Lower leg skin (tissue), 4 donors: ENCODE results near the gene KDM5C. TPM values are rescaled to one million over a fixed set of nuclear protein-coding genes. Genes with fewer than 3 reads are reported as not detected.

Experiments
- DNase-seq, 2 donors: peaks; one replicate each; pipeline ENCODE4 v3.0.0-alpha.2; 2019; ENCODE audit warnings: low spot score in 2 of 2
- H3K4me3 ChIP-seq: fragments of 200-600 bp; sonication (generic); 2 replicates; pipeline ENCODE4 v1.5.1; 2017; ENCODE audit warnings: mild to moderate bottlenecking, low read depth; ENCODE audit not compliant: poor library complexity, severe bottlenecking
- POLR2A ChIP-seq, 2 donors: fragments of 450-650 bp; IDR thresholded peaks; one replicate each; pipeline ENCODE4 v1.6.1; 2016 to 2017; ENCODE audit warnings: antibody characterized with exemption in 2 of 2, mild to moderate bottlenecking in 1 of 2, moderate library complexity in 1 of 2
- WGBS, 2 donors: methylation state at CpG; one replicate each; pipeline ENCODE4 v1.1.5; 2018; 5-methylcytosine and 5-hydroxymethylcytosine counted together
- intact Hi-C: fragments of 100-400 bp; cut with DNase I; formaldehyde crosslinking; loops from one replicate; pipeline ENCODE4 v1.15.0; 2023; ENCODE audit warnings: low total_unique reads
- total RNA-seq, 4 donors: library from RNA; depleted of rRNA; stranded (reverse); fragments of >200 nt; gene quantifications; one replicate each; pipeline ENCODE4 v1.1.0, GENCODE V29; 2016
- TF ChIP-seq, protein P1 (sequence below), 3 donors: fragments of 450-650 bp; IDR thresholded peaks; one replicate each; pipeline ENCODE4 v1.5.1; 2016; ENCODE audit warnings: antibody characterized with exemption in 3 of 3, mild to moderate bottlenecking in 3 of 3, moderate library complexity in 2 of 3

KDM5C gene
- total RNA-seq, 4 donors from 2014 or later = 81.8 to 210 (median 145) TPM

DNA sequence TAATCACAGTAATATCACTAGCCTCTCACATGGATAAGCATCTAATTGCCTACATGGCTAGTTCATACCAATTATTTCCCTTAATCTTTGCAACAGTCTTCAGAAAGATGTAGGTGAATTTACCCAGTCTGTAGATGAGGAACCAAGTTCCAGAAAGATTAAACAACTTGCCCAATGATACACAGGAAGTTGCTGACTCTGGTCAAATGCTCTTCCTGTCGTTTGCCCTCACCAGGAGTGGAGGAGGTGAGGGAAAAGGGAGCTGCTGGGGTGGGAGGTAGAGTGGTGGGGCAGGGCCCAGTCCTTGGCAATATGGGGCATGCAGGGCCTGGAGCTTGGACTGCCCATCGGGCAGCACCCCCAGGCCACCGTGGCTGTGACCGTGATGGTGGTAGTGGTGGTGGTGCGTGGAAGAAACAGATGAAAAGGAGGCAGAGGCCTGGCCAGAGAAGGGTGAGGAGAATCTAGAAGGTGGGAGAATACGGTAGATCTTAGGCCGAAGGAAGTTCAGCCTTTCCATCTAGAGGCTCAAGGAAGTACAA is 2.3 kb upstream of the KDM5C start:
- peak in 1 of 2 donors; percentile 54 for DNase-seq
- no peak overlapping the region for H3K4me3 ChIP-seq
- intact Hi-C loops = no loop called here

DNA sequence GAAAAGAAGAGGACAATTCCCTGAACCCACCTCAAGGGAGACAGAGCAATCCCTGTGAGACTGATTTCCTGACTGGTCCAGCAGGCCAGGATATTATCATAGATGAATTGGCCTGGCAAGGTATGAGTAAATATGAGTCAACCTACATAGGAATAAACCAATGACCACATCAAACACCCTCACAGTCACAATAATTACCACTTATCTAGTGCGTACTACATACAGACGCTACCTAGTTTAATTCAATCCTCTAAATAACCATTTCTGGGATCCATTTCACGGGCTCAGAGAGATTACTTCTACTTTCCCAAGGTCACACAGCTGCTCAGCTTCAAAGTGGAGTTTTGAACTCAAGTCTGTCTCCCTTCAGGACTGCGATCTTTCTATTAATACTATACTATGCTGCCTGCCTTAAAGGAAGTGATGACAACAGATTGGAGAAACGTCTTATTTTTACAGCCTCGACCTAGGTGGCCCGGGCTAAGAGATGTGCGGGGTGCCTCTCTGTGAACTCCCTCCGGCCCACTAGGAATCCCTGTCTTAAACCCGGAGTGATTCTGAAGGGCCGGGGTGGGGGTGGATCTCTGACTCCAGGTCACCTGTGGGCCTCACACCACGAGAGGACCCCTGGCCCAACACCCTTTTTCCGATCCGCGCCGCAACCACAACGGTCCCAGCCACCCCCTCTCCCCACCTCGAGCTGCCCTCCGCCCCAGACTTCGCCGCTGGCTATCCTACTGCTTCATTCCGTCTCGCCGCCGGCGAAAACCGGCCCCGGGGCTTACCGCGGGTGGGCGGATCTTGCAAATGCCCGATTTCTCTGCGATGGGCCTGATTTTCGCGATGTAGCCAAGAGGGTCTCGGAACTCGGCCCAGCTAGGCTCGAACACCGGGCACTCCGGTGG is 800 bp downstream of the KDM5C start:
- 1 to 2% methylated on average over 11 to 31 of the region's 40 CpGs for WGBS, 2 donors
- peak overlapping the region; percentile 93 for H3K4me3 ChIP-seq
- TF ChIP-seq, protein P1, sequence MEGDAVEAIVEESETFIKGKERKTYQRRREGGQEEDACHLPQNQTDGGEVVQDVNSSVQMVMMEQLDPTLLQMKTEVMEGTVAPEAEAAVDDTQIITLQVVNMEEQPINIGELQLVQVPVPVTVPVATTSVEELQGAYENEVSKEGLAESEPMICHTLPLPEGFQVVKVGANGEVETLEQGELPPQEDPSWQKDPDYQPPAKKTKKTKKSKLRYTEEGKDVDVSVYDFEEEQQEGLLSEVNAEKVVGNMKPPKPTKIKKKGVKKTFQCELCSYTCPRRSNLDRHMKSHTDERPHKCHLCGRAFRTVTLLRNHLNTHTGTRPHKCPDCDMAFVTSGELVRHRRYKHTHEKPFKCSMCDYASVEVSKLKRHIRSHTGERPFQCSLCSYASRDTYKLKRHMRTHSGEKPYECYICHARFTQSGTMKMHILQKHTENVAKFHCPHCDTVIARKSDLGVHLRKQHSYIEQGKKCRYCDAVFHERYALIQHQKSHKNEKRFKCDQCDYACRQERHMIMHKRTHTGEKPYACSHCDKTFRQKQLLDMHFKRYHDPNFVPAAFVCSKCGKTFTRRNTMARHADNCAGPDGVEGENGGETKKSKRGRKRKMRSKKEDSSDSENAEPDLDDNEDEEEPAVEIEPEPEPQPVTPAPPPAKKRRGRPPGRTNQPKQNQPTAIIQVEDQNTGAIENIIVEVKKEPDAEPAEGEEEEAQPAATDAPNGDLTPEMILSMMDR (IDR thresholded peaks at IDR 0.05) = no peak
- no peak for TF ChIP-seq POLR2A (IDR thresholded peaks at IDR 0.05)
- DNase-seq = peak in 1 of 2 donors; percentile 87
- intact Hi-C loops = no loop called here

More for the DNA sequence above, 2.3 kb upstream of the KDM5C start:
- 77 to 80% methylated on average over 7 of the region's 7 CpGs for WGBS, 2 donors
- no peak for TF ChIP-seq POLR2A (IDR thresholded peaks at IDR 0.05)
- TF ChIP-seq, protein P1 (IDR thresholded peaks at IDR 0.05) = no peak

DNA sequence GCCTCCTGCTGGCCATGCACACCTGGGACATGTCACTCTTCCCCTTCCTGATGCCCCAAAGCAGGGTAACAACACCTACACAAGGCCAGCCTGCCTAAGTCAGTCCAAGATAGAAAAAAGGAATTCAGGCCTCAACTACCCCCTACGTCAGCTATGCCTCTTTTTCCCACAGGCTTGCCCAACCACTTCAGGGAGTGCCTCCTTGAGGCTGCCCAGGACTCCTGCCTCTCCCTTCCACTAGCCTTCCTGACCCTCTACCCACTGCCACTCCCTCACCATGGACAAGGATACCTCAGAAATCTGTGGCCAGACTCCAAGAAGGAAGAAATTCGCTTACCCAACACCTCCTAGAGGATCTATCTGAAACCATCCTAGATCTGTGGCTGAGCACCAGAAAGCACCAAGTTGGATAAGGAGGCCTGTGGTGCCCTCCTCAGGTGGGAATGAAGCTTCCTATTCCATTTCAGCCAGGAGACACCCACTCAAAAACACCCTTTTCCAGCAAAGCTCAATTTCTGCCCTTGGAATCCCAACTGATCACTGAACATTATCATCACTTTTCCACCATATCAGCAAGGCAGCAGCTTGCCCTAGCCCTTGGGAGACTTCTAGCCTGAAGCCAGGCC is 1.8 kb downstream of the KDM5C start:
- TF ChIP-seq, protein P1 (IDR thresholded peaks at IDR 0.05) = no peak
- no peak for TF ChIP-seq POLR2A (IDR thresholded peaks at IDR 0.05)
- intact Hi-C loops = no loop called here
- no peak for DNase-seq
- no peak overlapping the region for H3K4me3 ChIP-seq
- 44 to 51% methylated on average over 2 of the region's 2 CpGs for WGBS, 2 donors

DNA sequence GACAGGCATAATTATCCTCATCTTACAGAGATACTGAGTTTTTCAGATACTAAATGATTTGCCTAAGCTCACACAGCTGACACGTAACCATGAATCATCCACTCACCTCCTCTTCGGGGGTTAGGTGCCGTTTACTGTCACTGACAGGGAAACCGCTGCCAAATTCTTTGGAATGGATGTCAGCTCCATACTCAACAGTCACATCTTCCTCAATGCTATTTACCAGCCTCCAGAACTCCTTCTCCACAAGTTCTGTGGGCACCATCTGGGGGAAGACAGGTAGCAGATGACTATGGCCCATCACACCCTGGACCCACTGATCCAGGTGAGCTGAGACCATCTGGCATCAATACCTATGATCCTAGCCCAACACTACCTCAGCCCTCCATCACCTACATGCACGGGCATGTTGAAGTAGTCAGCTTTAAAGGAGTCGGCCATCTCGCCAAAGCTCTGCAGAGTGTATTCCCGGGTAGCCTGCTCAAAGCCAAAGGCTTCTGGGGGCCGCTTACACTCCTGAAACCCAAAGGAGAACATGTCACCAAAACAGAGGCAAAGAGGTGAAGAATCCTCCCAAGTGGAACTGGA is 13.5 kb downstream of the KDM5C start:
- TF ChIP-seq, protein P1 (IDR thresholded peaks at IDR 0.05) = no peak
- no peak for TF ChIP-seq POLR2A (IDR thresholded peaks at IDR 0.05)
- DNase-seq = no peak
- intact Hi-C loops = no loop called here
- WGBS, 2 donors = 58 to 86% methylated on average over 7 to 9 of the region's 9 CpGs
- H3K4me3 ChIP-seq = no peak overlapping the region

DNA sequence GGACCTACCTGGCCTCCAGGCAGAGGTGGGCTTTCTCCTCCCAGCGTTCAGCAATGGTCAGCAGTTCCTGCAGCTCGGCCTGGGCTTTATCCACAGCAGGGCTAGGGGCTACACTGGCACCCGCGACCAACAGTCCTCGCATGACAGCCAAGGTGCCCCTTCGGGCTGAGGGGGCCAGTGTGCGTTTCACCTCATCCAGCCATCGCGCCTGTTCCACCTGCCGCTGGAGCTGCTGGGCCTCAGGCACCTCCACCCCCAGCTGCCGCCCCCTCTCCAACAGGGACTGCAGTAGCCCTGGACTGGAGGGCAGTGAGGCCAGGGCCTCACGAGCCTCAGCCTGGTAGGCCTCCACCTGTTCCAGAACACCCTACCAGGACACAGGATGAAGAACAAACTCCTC is 28.3 kb downstream of the KDM5C start:
- TF ChIP-seq, protein P1 (IDR thresholded peaks at IDR 0.05) = no peak
- TF ChIP-seq POLR2A (IDR thresholded peaks at IDR 0.05) = no peak
- no peak overlapping the region for H3K4me3 ChIP-seq
- WGBS, 2 donors = 89 to 99% methylated on average over 3 to 12 of the region's 12 CpGs
- DNase-seq = no peak
- intact Hi-C loops = no loop called here
